HepG2 (cell line): ENCODE results near the gene GPRC5B. TPM values are rescaled to one million over a fixed set of nuclear protein-coding genes. Genes with fewer than 3 reads are reported as not detected.
A peak's percentile ranks its signal among the peaks of the same experiment; 100 is the strongest.

ENCODE experiments used
- CAMTA2 ChIP-seq: sonication (generic); formaldehyde crosslinking; IDR thresholded peaks from 2 replicates; pipeline ENCODE4 v1.4.0; 2020; ENCODE audit warnings: mild to moderate bottlenecking, missing genetic modification reagents, borderline replicate concordance
- GABPA ChIP-seq, 2 experiments: IDR thresholded peaks; 2 replicates each; pipeline ENCODE4 v1.6.1; 2011 to 2016; ENCODE audit warnings: low read depth in 2 of 2, low read length in 1 of 2, missing biosample characterization in 1 of 2, missing genetic modification characterization in 1 of 2
- ISL2 ChIP-seq: sonication (generic); formaldehyde crosslinking; IDR thresholded peaks from 2 replicates; pipeline ENCODE4 v1.5.0; 2020; ENCODE audit warnings: missing genetic modification reagents
- MEF2D ChIP-seq: sonication (generic); formaldehyde crosslinking; IDR thresholded peaks from 2 replicates; pipeline ENCODE4 v1.5.1; 2020; ENCODE audit warnings: mild to moderate bottlenecking, missing genetic modification reagents
- MYC ChIP-seq: sonication (generic); formaldehyde crosslinking; IDR thresholded peaks from 2 replicates; pipeline ENCODE4 v1.9.0; 2021; ENCODE audit warnings: missing genetic modification reagents, borderline replicate concordance
- NBN ChIP-seq: fragments of 450-650 bp; conservative IDR thresholded peaks from 2 replicates; pipeline ENCODE4 v1.6.1; 2017
- NFYC ChIP-seq: IDR thresholded peaks from 2 replicates; pipeline ENCODE4 v1.6.1; 2016; ENCODE audit warnings: missing genetic modification reagents, missing compliant biosample characterization
- SRF ChIP-seq: IDR thresholded peaks from 2 replicates; pipeline ENCODE4 v1.6.1; 2011; ENCODE audit warnings: mild to moderate bottlenecking, low read depth, low read length, moderate library complexity
- STAG1 ChIP-seq: sonication (generic); formaldehyde crosslinking; IDR thresholded peaks from 2 replicates; pipeline ENCODE4 v1.4.0; 2020; ENCODE audit warnings: missing genetic modification reagents
- ZEB1 ChIP-seq: IDR thresholded peaks from 2 replicates; pipeline ENCODE4 v1.6.1; 2012; ENCODE audit warnings: mild to moderate bottlenecking, low read depth, inconsistent platforms; ENCODE audit not compliant: insufficient replicate concordance
- ZFY ChIP-seq: sonication (generic); formaldehyde crosslinking; IDR thresholded peaks from 2 replicates; pipeline ENCODE4 v1.4.0; 2020; ENCODE audit warnings: missing genetic modification reagents
- ZMYM2 ChIP-seq: sonication (generic); formaldehyde crosslinking; IDR thresholded peaks from 2 replicates; pipeline ENCODE4 v1.8.0; 2022; ENCODE audit warnings: mild to moderate bottlenecking, missing genetic modification reagents
- ZNF251 ChIP-seq: sonication (generic); formaldehyde crosslinking; IDR thresholded peaks from 2 replicates; pipeline ENCODE4 v1.9.0; 2021; ENCODE audit warnings: mild to moderate bottlenecking, missing genetic modification reagents
- ZNF292 ChIP-seq: sonication (generic); formaldehyde crosslinking; IDR thresholded peaks from 2 replicates; pipeline ENCODE4 v1.8.1; 2022; ENCODE audit warnings: mild to moderate bottlenecking, low read depth, missing genetic modification reagents, borderline replicate concordance
- ZNF577 ChIP-seq: sonication (generic); formaldehyde crosslinking; IDR thresholded peaks from 2 replicates; pipeline ENCODE4 v1.4.0; 2020; ENCODE audit warnings: mild to moderate bottlenecking, low read depth, missing genetic modification reagents, borderline replicate concordance
- ZNF589 ChIP-seq: sonication (generic); formaldehyde crosslinking; conservative IDR thresholded peaks from 2 replicates; pipeline ENCODE4 v1.8.0; 2022; ENCODE audit warnings: mild to moderate bottlenecking, moderate library complexity, missing genetic modification reagents
- polyA plus RNA-seq, 8 experiments: library from polyadenylated mRNA; depleted of rRNA in 3 of 8; stranded (reverse) in 7 of 8; unstranded in 1 of 8; fragments of >200 nt; fragmentation: Illumina TruSeq in 4 of 8; extraction: Trizol in 4 of 8; gene quantifications; 2 replicates each; pipeline versions ENCODE4 v1.2.1 to v1.2.3, GENCODE V29; 2011 to 2016; ENCODE audit warnings: low read depth in 4 of 8, missing spikeins in 1 of 8, mixed read lengths in 1 of 8; ENCODE audit not compliant: insufficient read depth in 1 of 8
- total RNA-seq, 5 experiments: library from RNA; depleted of rRNA; stranded (reverse); fragments of >200 nt; fragmentation: Illumina TruSeq; extraction: Trizol; gene quantifications; 2 replicates each; pipeline ENCODE4 v1.2.3, GENCODE V29; 2016; ENCODE audit warnings: low read depth in 1 of 5
- TF ChIP-seq, protein P1 (sequence below): sonication (generic); formaldehyde crosslinking; IDR thresholded peaks from 2 replicates; pipeline ENCODE4 v1.8.0; 2022; ENCODE audit warnings: mild to moderate bottlenecking, missing genetic modification reagents, moderate library complexity
- TF ChIP-seq, protein P2 (sequence below), 2 experiments: sonication (generic) in 1 of 2; formaldehyde crosslinking in 1 of 2; IDR thresholded peaks; 2 replicates each; pipeline versions ENCODE4 v1.5.1 to v1.6.1; 2011 to 2020; ENCODE audit warnings: borderline replicate concordance in 1 of 2, low read depth in 1 of 2, low read length in 1 of 2, mild to moderate bottlenecking in 1 of 2, missing genetic modification reagents in 1 of 2, moderate library complexity in 1 of 2
- TF ChIP-seq, protein P3 (sequence below): sonication (generic); formaldehyde crosslinking; IDR thresholded peaks from 2 replicates; pipeline ENCODE4 v1.5.1; 2020; ENCODE audit warnings: missing genetic modification reagents, mild to moderate bottlenecking, borderline replicate concordance
- TF ChIP-seq, protein P4 (sequence below): sonication (generic); formaldehyde crosslinking; IDR thresholded peaks from 2 replicates; pipeline ENCODE4 v1.4.0; 2020; ENCODE audit warnings: missing genetic modification reagents
- TF ChIP-seq, protein P5 (sequence below), 2 experiments: sonication (generic) in 1 of 2; formaldehyde crosslinking in 1 of 2; IDR thresholded peaks; 2 replicates each; pipeline versions ENCODE4 v1.4.0 to v1.6.1; 2018 to 2020; ENCODE audit warnings: missing genetic modification reagents in 2 of 2, borderline replicate concordance in 1 of 2, low read depth in 1 of 2, mild to moderate bottlenecking in 1 of 2, missing biosample characterization in 1 of 2
- TF ChIP-seq, protein P6 (sequence below): IDR thresholded peaks from 2 replicates; pipeline ENCODE4 v1.6.1; 2012; ENCODE audit warnings: inconsistent platforms

The GPRC5B gene
- total and polyA plus RNA-seq, 2 of the 13 experiments (the other 11 are each of a cell fraction or from before 2014, with no cell fraction given), result 0.46 to 0.53 TPM

DNA sequence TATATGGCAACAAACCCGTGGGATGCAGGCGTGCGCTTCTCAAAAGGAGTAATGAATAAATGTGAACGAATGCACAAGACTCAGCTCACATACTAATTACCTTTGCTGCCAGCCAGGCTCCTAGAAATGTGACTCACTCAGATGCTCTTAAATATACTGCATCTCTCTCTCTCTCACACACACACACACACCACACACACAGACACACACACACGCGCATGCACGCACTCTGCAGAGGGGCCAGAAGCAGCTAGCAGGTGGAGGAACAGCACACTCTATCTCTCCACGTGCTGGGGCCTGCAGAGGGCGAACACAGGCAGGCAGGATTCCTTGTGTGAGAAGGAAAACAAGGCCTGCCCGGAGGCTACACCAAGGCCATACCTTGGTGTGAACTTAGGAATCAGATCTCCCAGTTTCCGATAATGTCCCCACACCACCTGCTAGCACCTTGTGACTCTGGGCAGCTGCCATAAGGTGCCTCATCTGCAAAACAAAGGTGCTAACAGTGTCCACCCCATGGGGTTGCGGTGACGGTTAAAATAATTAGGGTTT, 5.3 kb downstream of the GPRC5B start (continued):
- TF ChIP-seq ZNF577 (CRISPR knock-in tag), result no peak
- TF ChIP-seq, protein P1, sequence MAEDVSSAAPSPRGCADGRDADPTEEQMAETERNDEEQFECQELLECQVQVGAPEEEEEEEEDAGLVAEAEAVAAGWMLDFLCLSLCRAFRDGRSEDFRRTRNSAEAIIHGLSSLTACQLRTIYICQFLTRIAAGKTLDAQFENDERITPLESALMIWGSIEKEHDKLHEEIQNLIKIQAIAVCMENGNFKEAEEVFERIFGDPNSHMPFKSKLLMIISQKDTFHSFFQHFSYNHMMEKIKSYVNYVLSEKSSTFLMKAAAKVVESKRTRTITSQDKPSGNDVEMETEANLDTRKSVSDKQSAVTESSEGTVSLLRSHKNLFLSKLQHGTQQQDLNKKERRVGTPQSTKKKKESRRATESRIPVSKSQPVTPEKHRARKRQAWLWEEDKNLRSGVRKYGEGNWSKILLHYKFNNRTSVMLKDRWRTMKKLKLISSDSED (CRISPR knock-in tag), result no peak
- TF ChIP-seq SRF, result no peak
- no peak for TF ChIP-seq CAMTA2
- peak; percentile 39; the same call in 1 of the 2 replicates for TF ChIP-seq MYC (CRISPR knock-in tag)
- no peak for TF ChIP-seq NFYC (CRISPR knock-in tag)
- peak; percentile 47 for TF ChIP-seq ZFY (CRISPR knock-in tag)
- TF ChIP-seq, protein P2, sequence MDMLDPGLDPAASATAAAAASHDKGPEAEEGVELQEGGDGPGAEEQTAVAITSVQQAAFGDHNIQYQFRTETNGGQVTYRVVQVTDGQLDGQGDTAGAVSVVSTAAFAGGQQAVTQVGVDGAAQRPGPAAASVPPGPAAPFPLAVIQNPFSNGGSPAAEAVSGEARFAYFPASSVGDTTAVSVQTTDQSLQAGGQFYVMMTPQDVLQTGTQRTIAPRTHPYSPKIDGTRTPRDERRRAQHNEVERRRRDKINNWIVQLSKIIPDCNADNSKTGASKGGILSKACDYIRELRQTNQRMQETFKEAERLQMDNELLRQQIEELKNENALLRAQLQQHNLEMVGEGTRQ (IDR thresholded peaks at IDR 0.05; ENCODE audit: low read depth, low read length), result no peak
- TF ChIP-seq, protein P2 (CRISPR knock-in tag; IDR thresholded peaks at IDR 0.05; ENCODE audit: borderline replicate concordance), result 0 out of 2 replicates have a peak, but pooled peaks have one; percentile 31
- TF ChIP-seq, protein P3, sequence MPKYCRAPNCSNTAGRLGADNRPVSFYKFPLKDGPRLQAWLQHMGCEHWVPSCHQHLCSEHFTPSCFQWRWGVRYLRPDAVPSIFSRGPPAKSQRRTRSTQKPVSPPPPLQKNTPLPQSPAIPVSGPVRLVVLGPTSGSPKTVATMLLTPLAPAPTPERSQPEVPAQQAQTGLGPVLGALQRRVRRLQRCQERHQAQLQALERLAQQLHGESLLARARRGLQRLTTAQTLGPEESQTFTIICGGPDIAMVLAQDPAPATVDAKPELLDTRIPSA (CRISPR knock-in tag), result no peak
- no peak for TF ChIP-seq ZMYM2 (CRISPR knock-in tag)
- TF ChIP-seq, protein P4, sequence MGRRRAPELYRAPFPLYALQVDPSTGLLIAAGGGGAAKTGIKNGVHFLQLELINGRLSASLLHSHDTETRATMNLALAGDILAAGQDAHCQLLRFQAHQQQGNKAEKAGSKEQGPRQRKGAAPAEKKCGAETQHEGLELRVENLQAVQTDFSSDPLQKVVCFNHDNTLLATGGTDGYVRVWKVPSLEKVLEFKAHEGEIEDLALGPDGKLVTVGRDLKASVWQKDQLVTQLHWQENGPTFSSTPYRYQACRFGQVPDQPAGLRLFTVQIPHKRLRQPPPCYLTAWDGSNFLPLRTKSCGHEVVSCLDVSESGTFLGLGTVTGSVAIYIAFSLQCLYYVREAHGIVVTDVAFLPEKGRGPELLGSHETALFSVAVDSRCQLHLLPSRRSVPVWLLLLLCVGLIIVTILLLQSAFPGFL (CRISPR knock-in tag), result no peak
- no peak for TF ChIP-seq ZEB1
- 0 out of 2 replicates have a peak, but pooled peaks have one; percentile 21 for TF ChIP-seq ZNF292 (CRISPR knock-in tag)
- TF ChIP-seq, protein P5, sequence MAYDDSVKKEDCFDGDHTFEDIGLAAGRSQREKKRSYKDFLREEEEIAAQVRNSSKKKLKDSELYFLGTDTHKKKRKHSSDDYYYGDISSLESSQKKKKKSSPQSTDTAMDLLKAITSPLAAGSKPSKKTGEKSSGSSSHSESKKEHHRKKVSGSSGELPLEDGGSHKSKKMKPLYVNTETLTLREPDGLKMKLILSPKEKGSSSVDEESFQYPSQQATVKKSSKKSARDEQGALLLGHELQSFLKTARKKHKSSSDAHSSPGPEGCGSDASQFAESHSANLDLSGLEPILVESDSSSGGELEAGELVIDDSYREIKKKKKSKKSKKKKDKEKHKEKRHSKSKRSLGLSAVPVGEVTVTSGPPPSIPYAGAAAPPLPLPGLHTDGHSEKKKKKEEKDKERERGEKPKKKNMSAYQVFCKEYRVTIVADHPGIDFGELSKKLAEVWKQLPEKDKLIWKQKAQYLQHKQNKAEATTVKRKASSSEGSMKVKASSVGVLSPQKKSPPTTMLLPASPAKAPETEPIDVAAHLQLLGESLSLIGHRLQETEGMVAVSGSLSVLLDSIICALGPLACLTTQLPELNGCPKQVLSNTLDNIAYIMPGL (CRISPR knock-in tag; IDR thresholded peaks at IDR 0.05; ENCODE audit: borderline replicate concordance in 1 of 2, low read depth in 1 of 2), result 0 out of 4 replicates have a peak, but pooled peaks of 1 of the 2 experiments have one; percentile 25
- no peak for TF ChIP-seq MEF2D (CRISPR knock-in tag)
- TF ChIP-seq ZNF251, result no peak
- TF ChIP-seq NBN, result no peak
- TF ChIP-seq ISL2 (CRISPR knock-in tag), result no peak
- TF ChIP-seq STAG1 (CRISPR knock-in tag), result peak; percentile 20; the same call in 1 of the 2 replicates
- TF ChIP-seq, protein P6, sequence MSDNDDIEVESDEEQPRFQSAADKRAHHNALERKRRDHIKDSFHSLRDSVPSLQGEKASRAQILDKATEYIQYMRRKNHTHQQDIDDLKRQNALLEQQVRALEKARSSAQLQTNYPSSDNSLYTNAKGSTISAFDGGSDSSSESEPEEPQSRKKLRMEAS, result peak; percentile 42; the same call in 1 of the 2 replicates
- TF ChIP-seq ZNF589 (CRISPR knock-in tag), result no peak
- TF ChIP-seq GABPA (IDR thresholded peaks at IDR 0.05; ENCODE audit: low read depth, low read length), result no peak
- TF ChIP-seq GABPA (CRISPR knock-in tag; IDR thresholded peaks at IDR 0.05; ENCODE audit: low read depth), result no peak
